GM12891 (cell line): ENCODE data around the gene SMS.

Experiments
- POLR2A ChIP-seq: IDR thresholded peaks from 2 replicates; pipeline ENCODE4 v1.6.1; 2011; ENCODE audit warnings: low read depth, low read length, control low read depth
- POLR2AphosphoS5 ChIP-seq: IDR thresholded peaks from 2 replicates; pipeline ENCODE4 v1.6.1; 2011; ENCODE audit warnings: low read depth, low read length, control low read depth

GRCh38 chrX:22039541-22039940 is 99.0 kb downstream of the SMS start:
- TF ChIP-seq POLR2A (no peak), POLR2AphosphoS5 (no peak)
